Measurements from ENCODE around the gene MAP1LC3B. TPM values are rescaled to one million over a fixed set of nuclear protein-coding genes. Genes with fewer than 3 reads are reported as not detected.

The MAP1LC3B gene
- polyA plus RNA-seq, 4 donors: 58.5 to 72.7 (median 66.1) TPM

DNA sequence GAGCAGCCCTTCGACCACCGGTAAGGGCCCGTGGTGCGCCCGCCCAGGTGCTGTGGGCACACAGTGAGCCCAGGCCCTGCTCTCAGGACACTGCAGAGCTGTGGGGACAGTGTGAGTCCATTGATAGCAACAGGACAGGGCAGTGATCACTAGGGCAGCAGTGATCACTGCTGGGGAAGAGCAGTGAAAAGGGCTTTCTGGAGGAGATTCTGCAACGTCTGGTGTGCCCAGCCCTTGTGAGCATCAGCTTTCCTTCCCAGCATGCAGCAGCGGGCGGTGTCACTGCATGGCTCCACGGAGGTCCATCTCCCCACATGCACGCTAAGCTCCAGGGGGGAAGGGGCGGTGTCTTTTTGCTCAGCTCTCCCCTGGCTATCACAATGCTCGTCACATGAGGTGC is 32.1 kb downstream of the MAP1LC3B start:
- DNase-seq (ENCODE audit: low read depth in 4 of 4, low spot score in 2 of 4): no peak

DNA sequence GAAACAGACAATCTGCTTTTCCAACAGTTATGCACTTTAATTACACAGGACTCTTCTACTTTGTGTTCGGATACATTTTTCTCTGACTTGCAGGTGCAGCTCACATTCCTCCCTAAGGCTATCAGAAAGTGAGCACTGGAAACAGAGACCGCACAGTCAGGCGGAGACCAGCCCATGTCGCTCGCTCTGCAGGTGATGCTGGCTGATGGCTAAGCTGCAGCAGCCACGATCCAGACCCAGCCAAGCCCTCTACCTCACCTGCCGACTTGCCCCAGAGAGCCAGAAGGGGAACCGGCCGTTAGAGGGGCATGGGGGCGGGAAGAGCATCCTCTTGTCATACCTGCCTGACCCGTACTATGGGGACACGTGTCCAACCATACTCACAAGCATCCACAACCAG is 33.8 kb downstream of the MAP1LC3B start:
- DNase-seq (ENCODE audit: low read depth in 4 of 4, low spot score in 2 of 4): no peak

DNA sequence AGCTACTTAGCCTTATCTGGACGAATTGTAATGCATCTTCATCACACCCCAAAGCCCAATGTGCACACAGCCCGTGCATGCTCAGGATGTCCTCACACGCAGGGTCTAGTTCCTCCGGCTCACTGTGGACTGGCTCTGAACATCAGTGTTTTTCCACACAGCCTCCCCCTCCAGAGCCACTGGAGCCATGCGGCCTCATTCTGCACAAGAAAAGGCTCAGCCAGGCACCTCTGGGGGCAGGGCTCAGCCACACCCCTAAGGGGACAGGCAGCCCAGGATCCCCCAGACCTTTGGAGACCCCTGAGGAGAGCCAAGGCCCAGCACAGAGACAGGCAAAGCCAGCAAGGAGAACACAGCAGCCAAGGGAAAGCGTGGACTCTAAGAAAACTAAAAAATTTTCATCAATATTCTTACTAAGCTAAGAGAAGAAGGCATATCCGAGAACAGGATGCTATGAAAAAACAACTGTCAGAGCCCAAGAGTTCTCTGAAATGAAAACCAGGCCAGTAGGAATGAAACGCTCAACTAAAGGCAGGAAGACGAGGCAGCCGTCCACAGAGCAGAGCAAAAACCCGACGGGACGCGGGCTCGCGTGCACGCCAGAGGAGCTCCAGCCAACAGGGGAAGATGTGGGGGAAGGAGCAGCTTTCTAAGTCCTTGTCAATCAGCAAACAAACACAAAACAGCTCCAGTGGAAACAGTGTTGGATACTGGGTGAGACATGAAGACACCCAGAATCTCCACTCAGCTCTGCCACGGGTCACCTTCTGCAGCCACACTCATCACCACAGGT is 34.5 kb downstream of the MAP1LC3B start:
- DNase-seq (ENCODE audit: low read depth in 4 of 4, low spot score in 2 of 4): no peak

DNA sequence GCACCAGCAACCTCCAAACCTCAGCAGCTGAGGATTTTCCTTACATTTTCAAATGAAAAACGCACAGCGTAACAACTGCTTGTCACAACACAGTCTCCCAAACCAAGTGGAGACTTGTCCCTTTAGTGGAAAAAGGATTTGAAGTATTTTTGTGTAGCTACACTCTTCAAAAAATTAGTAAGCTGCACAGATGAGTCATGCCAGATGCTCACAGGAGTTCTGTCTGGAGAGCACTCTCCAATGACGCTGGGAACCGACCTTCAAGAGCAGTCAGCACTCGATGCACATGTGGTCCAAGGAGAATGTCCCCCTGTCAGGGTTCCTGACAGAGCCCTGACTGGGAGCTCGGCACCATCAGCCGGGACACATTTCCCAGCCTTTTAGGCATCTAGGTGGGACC is 39.8 kb downstream of the MAP1LC3B start:
- DNase-seq (ENCODE audit: low read depth in 4 of 4, low spot score in 2 of 4): no peak

DNA sequence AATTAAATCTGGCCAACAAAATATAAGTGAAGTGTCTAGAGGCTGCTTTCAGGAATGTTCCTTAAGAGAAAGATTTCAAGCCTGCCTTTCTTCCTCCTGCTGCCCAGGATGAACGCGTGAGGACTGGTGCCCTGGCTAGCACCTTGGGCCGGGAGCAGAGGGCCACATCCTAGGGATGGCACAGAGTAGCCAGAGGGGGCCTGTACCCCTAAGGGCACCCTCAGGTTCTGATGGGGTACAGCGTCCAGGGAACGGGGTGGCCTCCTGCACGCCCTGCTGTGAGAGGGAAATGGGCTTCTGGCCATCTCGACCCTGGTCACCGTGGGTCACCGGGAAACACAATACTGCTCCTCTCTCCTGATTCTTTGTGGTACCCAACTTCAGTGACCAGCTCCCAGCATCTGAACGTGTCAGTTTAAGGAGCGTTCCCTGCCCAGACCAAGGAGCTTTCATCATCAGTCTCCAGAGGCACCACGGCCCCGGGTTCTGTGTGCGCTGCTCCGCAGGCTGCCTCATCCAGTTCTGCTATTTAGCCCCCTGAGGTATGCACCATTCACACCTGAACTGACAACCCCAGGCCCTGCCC is 40.3 kb downstream of the MAP1LC3B start:
- DNase-seq (ENCODE audit: low read depth in 4 of 4, low spot score in 2 of 4): no peak

DNA sequence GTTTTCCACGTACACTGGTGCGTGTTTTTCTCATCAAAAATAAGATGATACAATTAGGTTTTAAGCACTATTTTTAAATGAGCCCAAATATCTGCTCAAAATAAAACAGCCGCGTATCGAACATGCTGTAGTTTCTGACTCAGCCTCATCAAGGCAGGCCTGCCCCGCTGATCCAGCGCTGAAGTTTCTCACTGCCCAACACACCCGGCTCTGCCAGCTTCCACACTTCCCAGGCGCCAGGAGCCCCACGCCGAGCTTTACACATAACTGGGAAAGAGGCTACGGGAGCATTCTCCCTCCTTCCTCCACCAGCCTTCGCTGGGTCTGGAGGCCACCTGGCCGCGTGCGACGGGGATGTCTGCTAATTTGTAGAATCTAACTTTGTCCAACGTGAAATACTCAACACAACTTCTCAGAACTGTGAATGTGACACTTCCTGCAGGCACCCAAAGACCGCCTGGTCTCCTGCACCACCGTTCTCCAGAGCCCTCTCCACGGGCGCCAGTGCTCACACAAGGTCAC is 42.1 kb downstream of the MAP1LC3B start:
- DNase-seq (ENCODE audit: low read depth in 4 of 4, low spot score in 2 of 4): no peak

DNA sequence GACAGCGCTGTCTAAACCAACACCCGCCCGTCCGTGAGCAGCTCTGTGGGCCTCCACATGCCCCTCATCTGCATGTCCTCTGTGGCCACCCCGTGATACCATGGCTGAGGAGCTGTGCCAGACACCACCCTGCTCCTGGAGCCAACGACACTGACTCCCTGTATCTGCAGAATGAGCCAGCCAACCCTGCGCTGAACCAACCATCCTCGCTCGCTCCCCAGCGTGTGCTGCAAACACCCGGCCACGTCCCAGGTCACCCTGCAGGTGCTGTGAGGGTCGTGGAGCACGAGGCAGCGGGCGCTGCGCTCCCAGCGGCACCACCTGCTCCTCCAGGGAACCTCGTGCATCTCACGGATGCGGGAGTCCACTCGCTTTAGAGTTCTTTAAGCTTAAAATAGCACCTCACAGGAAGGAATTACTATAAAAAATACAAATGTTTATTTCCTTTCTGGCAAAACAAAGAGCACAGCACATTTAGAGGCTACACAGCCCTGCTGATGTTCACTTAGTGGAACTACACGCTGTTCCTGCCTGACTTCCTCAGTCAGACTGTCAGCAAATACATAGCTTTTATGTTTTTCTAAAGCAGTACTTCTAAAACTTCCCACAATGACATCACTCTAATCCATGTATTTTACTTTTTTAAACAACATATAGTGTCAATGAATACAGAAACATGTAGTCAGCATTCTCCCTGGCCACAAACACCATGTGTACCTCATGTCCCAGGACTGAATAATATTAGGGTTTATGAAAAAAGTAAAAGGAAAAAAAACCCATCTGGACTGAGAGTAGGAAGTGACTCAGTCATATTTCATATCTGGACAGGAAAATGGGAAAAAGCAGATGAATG is 43.5 kb downstream of the MAP1LC3B start:
- DNase-seq (ENCODE audit: low read depth in 4 of 4, low spot score in 2 of 4): no peak

DNA sequence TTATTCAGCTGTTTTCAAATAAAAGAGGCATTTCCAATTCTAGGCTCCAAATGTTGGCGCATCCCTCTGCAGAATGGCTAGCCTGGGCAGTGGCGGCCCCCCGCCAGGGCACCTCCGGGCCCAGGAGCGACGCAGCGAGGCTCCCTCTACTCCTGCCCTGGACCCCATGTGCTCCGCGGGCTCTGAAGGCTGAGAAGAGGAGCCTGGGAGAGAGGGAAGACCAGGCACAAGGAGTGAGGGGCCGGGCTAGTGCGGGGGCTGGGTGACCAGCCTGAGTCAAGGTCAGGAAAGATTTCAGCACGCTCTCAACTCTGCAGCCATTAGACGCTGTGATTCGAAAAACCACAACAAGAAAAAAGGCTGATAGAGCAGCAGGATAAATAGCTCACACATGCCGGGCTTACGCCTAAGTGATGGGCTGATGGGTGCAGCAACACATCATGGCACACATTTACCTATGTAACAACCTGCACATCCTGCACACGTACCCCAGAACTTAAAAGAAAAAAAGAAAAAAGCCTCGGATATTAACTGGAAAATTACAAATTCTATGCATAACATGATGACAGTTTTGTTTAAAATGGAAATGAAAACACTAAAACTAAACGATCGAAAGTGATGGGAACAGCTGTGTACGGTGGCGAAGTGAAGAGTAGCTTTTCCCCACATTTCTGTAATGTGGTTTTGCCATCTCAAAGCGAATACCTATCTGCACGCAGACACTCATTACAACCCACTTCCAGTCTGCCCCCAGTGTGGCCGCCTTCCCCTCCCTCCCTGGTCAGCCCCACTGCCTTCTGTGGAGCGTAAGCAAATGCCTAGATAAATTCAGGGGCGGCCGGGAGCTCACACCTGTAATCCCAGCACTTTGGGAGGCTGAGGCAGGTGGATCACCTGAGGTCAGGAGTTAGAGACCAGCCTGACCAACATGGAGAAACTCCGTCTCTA is 44.4 kb downstream of the MAP1LC3B start:
- DNase-seq (ENCODE audit: low read depth in 4 of 4, low spot score in 2 of 4): no peak

DNA sequence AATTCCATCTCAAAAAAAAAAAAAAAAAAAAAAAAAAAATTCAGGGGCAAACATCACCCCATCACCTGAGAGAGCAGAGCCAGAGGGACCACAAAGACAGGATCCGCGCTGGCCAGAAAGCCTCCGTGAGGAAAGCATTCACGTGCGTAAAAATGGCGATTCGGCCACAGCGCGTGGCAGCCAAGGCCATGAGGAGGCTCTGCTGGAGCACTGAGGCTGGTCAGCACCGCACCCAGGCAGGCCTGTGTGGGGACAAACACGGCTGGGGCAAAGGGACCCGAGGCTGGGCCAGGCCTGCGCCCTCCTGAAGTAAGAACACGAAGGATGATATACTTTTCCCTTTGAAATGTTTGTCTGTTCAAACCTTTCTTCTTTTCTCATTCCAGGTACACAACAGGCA is 45.2 kb downstream of the MAP1LC3B start:
- no peak for DNase-seq (ENCODE audit: low read depth in 4 of 4, low spot score in 2 of 4)

DNA sequence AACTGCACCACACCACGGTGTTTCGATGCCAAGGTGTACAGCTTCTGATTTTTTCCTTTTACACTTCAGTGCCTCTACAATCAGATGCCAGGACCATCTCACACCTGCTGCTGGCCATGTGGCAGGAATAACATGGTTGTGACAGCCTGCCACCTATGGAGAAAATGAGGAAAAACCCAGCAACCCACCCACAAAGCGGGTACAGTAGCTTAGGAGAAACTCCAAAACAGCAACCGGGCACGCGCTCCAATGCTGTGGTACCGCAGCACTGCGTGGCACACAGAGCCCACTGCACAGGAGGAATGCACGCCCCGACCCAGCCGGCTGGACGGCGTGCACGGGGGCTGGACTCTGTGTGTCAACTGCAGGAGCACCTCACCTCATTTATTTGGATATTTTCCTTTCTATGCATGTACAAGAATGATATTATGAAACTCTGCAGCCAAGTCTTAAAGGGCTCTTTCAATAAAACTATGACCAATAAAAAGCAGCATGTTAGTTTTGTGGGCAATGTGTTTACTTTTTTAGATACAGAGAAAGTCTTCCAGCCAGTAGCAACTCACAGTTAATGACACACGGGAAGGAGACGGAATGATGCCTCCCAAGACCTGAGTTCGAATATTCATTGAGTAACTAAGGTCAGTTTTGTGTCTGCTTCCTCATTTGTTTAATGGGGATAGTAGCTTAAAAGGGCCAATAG is 45.9 kb downstream of the MAP1LC3B start:
- no peak for DNase-seq (ENCODE audit: low read depth in 4 of 4, low spot score in 2 of 4)

DNA sequence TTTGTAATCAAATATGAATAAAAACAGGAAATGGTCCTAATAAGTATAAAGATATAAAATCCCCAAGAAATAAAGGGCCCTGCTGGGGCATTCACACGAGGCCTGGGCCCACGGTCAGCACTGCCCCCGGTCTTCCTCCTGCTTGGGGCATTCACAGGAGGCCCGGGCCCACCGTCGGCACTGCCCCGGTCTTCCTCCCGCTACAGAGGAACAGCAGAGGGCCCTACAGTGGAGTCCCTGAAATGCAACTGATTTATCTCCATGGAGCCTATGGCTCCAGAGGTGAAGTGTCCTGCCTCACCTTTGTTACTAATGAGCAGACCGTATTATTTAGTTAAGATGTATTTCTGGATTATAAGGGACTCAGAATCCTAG is 46.5 kb downstream of the MAP1LC3B start:
- no peak for DNase-seq (ENCODE audit: low read depth in 4 of 4, low spot score in 2 of 4)

DNA sequence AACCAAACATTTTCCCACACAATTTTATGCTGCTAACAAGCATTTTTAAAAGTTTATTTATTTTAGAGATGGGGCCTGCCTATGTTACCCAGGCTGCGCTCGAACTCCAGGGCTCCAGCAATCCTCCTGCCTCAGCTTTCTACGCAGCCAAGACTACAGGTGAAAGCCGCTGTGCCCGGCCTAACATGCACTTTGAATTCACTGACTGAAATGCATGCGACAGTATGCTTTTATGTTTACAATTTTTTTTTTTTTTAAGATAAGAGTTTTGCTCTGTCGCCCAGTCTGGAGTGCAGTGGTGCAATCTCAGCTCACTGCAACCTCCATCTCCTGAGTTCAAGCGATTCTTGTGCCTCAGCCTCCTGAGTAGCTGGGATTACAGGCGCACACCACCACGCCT is 47.8 kb downstream of the MAP1LC3B start:
- no peak for DNase-seq (ENCODE audit: low read depth in 4 of 4, low spot score in 2 of 4)

DNA sequence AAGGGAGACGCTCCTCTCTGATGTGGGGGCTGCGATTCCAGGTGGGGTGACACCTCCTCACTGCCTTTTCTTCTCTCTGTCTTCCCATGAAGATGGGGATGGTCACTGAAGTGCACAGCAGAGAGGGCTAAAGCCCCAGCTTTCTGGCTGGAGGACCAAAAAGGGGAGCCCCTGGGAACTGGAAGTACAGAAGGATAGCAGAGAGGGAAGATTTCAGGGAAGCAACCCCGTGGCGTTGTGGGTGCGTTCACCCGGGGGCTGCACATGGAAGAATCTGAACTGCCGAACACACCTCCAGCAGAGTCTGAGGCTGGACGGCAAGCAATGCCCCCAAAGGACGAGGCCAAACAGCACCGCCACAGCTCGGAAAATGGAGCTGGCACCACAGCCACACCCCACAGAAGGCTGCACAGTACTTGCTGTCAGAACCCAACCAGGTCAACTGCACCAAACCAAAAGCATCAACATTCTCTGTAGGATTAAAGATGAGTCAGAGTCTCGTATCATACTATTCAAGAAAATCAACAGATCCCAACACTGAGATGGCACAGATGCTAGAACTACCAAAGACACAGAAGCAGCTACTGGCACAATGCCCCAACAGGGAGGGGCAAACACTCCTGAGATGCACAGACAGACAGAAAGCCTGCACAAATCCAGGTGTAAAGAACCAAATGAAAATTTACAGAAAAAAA is 49.9 kb downstream of the MAP1LC3B start:
- no peak for DNase-seq (ENCODE audit: low read depth in 4 of 4, low spot score in 2 of 4)

DNA sequence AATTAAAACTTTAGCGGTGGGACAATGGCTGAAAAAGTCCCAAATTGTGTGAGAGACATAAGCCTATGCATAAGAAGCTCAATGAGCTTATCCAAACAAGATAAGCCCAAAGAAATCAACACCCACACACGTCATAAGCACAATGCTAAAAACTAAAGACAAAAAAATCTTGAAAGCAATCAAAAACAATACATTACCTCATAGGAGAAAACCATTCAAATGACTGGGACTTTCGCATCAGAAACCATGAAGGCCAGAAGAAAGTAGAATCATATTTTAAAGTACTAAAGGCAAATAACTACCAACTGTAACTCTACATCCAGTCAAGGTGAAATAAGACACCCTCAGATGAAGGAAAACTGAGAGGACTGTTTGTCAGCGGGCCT is 50.4 kb downstream of the MAP1LC3B start:
- no peak for DNase-seq (ENCODE audit: low read depth in 4 of 4, low spot score in 2 of 4)

DNA sequence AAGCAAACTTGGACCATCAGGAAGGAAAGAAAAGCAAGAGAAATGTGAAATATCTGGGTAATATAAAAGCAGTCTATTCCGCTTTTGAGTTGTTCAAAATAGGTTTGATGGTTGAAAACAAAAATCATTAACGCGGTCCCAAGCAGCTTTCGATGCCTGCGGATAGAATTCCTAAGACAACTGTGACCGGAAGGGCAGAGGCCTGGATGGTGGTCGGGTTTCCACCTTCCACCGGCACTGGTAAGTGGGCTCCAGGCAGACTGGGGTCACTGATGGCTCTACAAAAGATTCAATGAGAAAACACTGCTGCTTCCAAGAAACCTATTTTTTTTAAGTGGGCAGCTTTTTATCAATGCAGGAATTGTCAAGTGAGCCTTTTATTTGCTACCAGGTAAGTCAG is 50.9 kb downstream of the MAP1LC3B start:
- peak in 1 of 4 donors; percentile 47 for DNase-seq (ENCODE audit: low read depth in 4 of 4, low spot score in 2 of 4)

DNA sequence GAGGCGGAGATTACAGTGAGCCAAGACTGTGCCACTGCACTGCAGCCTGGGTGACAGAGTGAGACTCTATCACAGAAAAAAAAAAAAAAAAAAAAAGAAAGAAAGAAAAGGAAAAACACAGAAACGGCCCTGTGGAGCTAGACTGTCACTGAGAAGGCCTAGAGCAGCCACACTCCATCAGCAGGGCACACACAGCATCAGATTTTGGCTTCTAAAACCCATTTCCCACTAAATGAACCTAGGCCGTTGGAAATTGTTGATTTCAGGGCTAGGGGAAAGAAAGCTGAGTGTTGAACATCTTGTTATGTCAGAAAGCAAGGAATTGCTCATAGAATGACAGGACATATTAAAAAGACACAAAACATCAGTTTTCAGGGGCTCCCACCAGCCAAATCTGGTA is 51.8 kb downstream of the MAP1LC3B start:
- DNase-seq (ENCODE audit: low read depth in 4 of 4, low spot score in 2 of 4): no peak

DNA sequence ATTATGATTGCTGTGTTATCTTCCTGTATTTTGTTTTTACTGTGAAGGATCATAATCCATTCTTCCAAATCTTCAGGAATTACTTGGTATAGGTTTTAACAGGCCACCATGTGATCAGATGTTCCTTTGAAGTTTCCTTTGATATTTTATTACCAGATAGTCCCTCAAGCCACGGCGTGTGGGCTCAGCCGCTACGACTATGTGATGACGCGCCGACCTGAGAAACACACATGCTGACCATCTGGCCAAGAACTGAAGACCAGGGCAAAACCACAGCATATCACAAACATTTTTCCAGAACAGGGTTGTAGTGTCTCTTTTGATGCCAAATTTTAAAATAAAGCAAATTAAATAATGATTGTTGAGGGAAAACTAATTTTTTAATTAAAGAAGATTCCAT is 53.4 kb downstream of the MAP1LC3B start:
- no peak for DNase-seq (ENCODE audit: low read depth in 4 of 4, low spot score in 2 of 4)

DNA sequence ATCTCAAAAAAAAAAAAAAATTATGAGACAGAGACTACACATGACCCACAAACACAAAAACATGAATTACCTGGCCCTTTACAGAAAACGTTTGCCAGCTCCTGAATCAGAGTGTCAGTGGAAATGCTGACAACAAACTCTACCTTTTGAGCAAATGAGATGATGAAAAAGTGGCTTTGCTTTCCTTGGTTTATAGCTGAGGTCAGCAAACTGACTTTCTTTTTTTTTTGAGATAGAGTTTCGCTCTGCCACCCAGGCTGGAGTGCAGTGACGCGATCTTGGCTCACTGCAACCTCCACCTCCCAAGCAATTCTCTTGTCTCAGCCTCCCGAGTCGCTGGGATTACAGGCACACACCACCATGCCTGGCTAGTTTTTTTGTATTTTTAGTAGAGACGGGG is 54.3 kb downstream of the MAP1LC3B start:
- DNase-seq (ENCODE audit: low read depth in 4 of 4, low spot score in 2 of 4): no peak

DNA sequence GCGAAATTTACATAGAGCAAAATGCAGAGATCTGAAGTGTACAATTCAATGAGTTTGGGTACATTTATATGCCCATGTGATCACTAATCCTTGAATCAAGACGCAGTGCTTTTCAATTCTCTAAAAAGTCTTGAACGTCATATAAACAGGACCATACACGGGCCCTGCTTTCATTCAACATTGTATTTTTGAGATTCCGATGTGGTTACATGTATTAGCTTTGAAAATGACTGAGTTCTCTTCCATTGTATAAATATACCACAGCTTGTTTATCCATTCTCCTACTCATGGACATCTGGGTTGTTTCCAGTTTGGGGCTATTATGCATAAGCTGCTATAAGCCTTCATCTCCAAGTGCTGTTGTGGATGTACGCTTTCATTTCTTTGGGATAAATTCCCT is 55.2 kb downstream of the MAP1LC3B start:
- no peak for DNase-seq (ENCODE audit: low read depth in 4 of 4, low spot score in 2 of 4)
